MM.1S (cell line): ENCODE results near the gene SKOR1.
A peak's percentile ranks its signal among the peaks of the same experiment; 100 is the strongest.

Experiments used
- DNase-seq: peaks from one replicate; pipeline ENCODE4 v3.0.0-alpha.2; 2015
- H2AFZ ChIP-seq: fragments of 300-600 bp; sonication (generic); 2 replicates; pipeline ENCODE4 v1.6.0; 2016; ENCODE audit warnings: antibody characterized with exemption, low read length
- H3F3A ChIP-seq: fragments of 300-600 bp; sonication (generic); 2 replicates; pipeline ENCODE4 v1.6.1; 2016; ENCODE audit warnings: mild to moderate bottlenecking, antibody characterized with exemption, low read length, moderate library complexity, mixed read lengths; ENCODE audit not compliant: insufficient read depth
- H3K27ac ChIP-seq: fragments of 300-600 bp; sonication (generic); 2 replicates; pipeline ENCODE4 v1.5.1; 2016; ENCODE audit warnings: mild to moderate bottlenecking, low read length
- H3K27me3 ChIP-seq: fragments of 300-600 bp; sonication (generic); replicated peaks from 2 replicates; pipeline ENCODE4 v1.6.0; 2016; ENCODE audit warnings: low read length; ENCODE audit not compliant: insufficient read depth
- H3K36me3 ChIP-seq: fragments of 300-600 bp; sonication (generic); replicated peaks from 2 replicates; pipeline ENCODE4 v1.6.1; 2016; ENCODE audit warnings: mild to moderate bottlenecking, low read length, mixed read lengths; ENCODE audit not compliant: insufficient read depth
- H3K4me1 ChIP-seq: fragments of 300-600 bp; sonication (generic); 2 replicates; pipeline ENCODE4 v1.6.1; 2016; ENCODE audit warnings: low read length, mixed read lengths
- H3K4me2 ChIP-seq: fragments of 300-600 bp; sonication (generic); 2 replicates; pipeline ENCODE4 v1.6.0; 2016; ENCODE audit warnings: low read depth, low read length
- H3K4me3 ChIP-seq: fragments of 300-600 bp; sonication (generic); 2 replicates; pipeline ENCODE4 v1.5.1; 2016; ENCODE audit warnings: low read length, mixed read lengths
- H3K79me2 ChIP-seq: fragments of 300-600 bp; sonication (generic); 2 replicates; pipeline ENCODE4 v1.6.1; 2016; ENCODE audit warnings: mixed run types, low read length, mixed read lengths
- H3K9ac ChIP-seq: fragments of 300-600 bp; sonication (generic); 2 replicates; pipeline ENCODE4 v1.6.1; 2016; ENCODE audit warnings: low read length, mixed read lengths
- H3K9me2 ChIP-seq: fragments of 300-600 bp; sonication (generic); replicated peaks from 2 replicates; pipeline ENCODE4 v1.6.1; 2016; ENCODE audit warnings: mild to moderate bottlenecking, low read length, mixed read lengths; ENCODE audit not compliant: insufficient read depth
- H3K9me3 ChIP-seq: fragments of 300-600 bp; sonication (generic); replicated peaks from 2 replicates; pipeline ENCODE4 v1.6.1; 2016; ENCODE audit warnings: mild to moderate bottlenecking, low read length, mixed read lengths; ENCODE audit not compliant: insufficient read depth
- H4K20me1 ChIP-seq: fragments of 300-600 bp; sonication (generic); 2 replicates; pipeline ENCODE4 v1.6.1; 2016; ENCODE audit warnings: mild to moderate bottlenecking, low read length, moderate library complexity, mixed read lengths; ENCODE audit not compliant: insufficient read depth
- EZH2 ChIP-seq: fragments of 300-600 bp; sonication (generic); optimal IDR thresholded peaks from 2 replicates; pipeline ENCODE3; 2017; ENCODE audit warnings: low read depth, mild to moderate bottlenecking, antibody characterized with exemption, low read length, mixed read lengths
- EZH2phosphoT487 ChIP-seq: fragments of 300-600 bp; sonication (generic); IDR thresholded peaks from 2 replicates; pipeline ENCODE4 v1.6.1; 2018; ENCODE audit warnings: antibody characterized with exemption, low read length
- TF ChIP-seq, protein P1 (sequence below): fragments of 300-600 bp; sonication (generic); IDR thresholded peaks from 2 replicates; pipeline ENCODE4 v1.5.1; 2016; ENCODE audit warnings: antibody characterized with exemption, low read length, mixed read lengths

SKOR1 gene

DNA sequence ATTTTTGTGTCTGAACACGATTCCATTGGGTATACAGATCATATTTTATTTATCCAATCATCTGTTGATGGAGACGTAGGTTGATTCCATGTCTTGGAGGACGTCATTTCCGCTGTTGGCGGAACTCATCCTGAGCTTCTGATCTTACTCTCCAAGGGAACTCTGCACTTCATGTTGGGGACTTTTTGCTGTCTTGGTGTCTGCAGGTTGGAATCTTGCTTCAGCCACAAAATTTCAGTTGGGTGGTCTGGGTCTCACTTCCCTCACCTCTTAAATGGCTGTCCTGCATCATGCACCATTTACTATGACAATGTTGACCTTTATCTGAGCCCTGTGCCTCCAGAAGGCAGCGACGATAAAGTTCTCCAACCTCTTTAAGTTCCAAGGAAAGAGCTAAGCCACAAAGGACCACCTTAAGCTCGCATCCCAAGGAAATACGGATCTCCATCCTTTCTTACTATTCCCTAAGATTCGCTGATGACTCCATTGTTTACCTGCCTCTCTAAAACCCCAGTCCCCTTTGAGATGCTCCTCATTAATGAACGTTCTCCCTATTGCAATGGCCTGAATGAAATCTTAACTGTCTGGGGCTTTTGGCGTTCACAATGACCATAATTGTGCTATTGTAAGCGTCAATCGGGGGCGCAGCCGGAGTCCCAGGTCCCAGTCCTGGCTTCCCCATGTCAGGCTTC is 37.6 kb downstream of the SKOR1 start:
- H3K36me3 ChIP-seq: no peaks in the 10 kb centered on the region
- TF ChIP-seq EZH2phosphoT487 (no peak), EZH2 (no peak)
- TF ChIP-seq, protein P1, sequence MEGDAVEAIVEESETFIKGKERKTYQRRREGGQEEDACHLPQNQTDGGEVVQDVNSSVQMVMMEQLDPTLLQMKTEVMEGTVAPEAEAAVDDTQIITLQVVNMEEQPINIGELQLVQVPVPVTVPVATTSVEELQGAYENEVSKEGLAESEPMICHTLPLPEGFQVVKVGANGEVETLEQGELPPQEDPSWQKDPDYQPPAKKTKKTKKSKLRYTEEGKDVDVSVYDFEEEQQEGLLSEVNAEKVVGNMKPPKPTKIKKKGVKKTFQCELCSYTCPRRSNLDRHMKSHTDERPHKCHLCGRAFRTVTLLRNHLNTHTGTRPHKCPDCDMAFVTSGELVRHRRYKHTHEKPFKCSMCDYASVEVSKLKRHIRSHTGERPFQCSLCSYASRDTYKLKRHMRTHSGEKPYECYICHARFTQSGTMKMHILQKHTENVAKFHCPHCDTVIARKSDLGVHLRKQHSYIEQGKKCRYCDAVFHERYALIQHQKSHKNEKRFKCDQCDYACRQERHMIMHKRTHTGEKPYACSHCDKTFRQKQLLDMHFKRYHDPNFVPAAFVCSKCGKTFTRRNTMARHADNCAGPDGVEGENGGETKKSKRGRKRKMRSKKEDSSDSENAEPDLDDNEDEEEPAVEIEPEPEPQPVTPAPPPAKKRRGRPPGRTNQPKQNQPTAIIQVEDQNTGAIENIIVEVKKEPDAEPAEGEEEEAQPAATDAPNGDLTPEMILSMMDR: no peak
- peak overlapping the region; percentile 70; the same call in 1 of the 2 replicates for H3K4me3 ChIP-seq
- H3K4me2 ChIP-seq: peak overlapping the region; percentile 90; the same call in 1 of the 2 replicates
- no peaks in the 10 kb centered on the region for H3K4me1 ChIP-seq
- H3K27ac ChIP-seq: no peak overlapping the region
- H3K9me2 ChIP-seq: no peaks in the 10 kb centered on the region
- no peaks in the 10 kb centered on the region for H3F3A ChIP-seq
- no peaks in the 10 kb centered on the region for H3K79me2 ChIP-seq
- no peak for DNase-seq
- peak overlapping the region; percentile 96 for H2AFZ ChIP-seq
- H4K20me1 ChIP-seq: no peaks in the 10 kb centered on the region
- H3K9ac ChIP-seq: no peak overlapping the region; the same call in 1 of the 2 replicates
- no peaks in the 10 kb centered on the region for H3K27me3 ChIP-seq
- no peaks in the 10 kb centered on the region for H3K9me3 ChIP-seq

GRCh38 chr15:67863442-67863987 is 38.2 kb downstream of the SKOR1 start:
- Histone ChIP-seq H3K27me3 (no peaks in the 10 kb centered on the region), H3K36me3 (no peaks in the 10 kb centered on the region), H3K27ac (no peak overlapping the region), H2AFZ (peak overlapping the region; percentile 96), H4K20me1 (no peaks in the 10 kb centered on the region), H3K4me3 (peak overlapping the region; percentile 70), H3K9me3 (no peaks in the 10 kb centered on the region), H3K9ac (peak overlapping the region; percentile 50; the same call in 1 of the 2 replicates), H3K9me2 (no peaks in the 10 kb centered on the region), H3F3A (no peaks in the 10 kb centered on the region), H3K79me2 (no peaks in the 10 kb centered on the region), H3K4me2 (peak overlapping the region; percentile 90), H3K4me1 (no peaks in the 10 kb centered on the region)
- peak; percentile 72 for DNase-seq
- TF ChIP-seq EZH2phosphoT487 (no peak), EZH2 (no peak)
- TF ChIP-seq, protein P1: peak; percentile 87

DNA sequence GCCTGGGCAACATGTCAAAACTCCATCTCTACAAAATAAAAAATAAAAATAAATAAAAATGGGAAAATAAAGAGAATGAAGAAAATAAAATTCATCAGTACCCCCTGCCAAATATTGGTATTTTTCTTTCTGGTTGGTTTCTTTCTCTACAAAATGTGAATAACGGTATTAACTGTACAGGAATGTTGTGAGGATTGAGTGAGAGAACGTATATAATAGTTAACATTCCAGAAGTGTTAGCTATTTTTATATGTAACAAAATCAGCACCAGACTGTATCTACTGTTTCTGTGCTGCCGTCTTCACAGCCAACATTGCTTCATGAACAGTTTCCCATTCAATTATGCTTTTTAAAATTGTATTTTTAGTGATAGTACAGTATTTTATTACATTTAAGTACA is 40.0 kb downstream of the SKOR1 start:
- no peak for DNase-seq
- Histone ChIP-seq H4K20me1 (no peaks in the 10 kb centered on the region), H3K27me3 (no peaks in the 10 kb centered on the region), H3K9me3 (no peaks in the 10 kb centered on the region), H3K4me1 (no peaks in the 10 kb centered on the region), H3K9ac (no peak overlapping the region), H3K27ac (no peak overlapping the region), H3K4me3 (no peak overlapping the region), H3K4me2 (no peak overlapping the region), H3K9me2 (no peaks in the 10 kb centered on the region), H2AFZ (no peak overlapping the region), H3F3A (no peaks in the 10 kb centered on the region), H3K36me3 (no peaks in the 10 kb centered on the region), H3K79me2 (no peaks in the 10 kb centered on the region)
- no peak for TF ChIP-seq EZH2

DNA sequence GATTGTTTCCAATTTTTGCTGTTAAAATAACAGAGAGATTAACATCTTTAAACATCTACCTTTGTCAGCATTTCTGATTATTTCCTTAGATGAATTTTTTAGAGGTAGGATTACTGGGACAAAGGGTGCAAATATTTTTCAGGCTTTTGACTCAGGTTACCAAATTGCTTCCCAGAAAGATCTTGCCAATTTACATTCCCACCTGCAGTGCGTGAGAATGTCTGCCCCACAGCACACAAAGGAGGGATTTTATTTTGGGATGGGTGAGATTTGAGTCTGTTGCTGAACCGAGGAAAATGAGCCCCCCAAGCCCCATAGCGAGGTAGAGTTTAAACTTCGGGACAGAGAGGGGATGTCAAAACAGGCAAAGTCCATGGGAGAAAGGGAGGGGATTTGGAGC is 40.5 kb downstream of the SKOR1 start:
- H3F3A ChIP-seq: no peaks in the 10 kb centered on the region
- H3K4me1 ChIP-seq: no peaks in the 10 kb centered on the region
- no peaks in the 10 kb centered on the region for H4K20me1 ChIP-seq
- no peak overlapping the region for H2AFZ ChIP-seq
- no peaks in the 10 kb centered on the region for H3K9me3 ChIP-seq
- no peaks in the 10 kb centered on the region for H3K79me2 ChIP-seq
- no peak overlapping the region for H3K27ac ChIP-seq
- H3K9me2 ChIP-seq: no peaks in the 10 kb centered on the region
- no peaks in the 10 kb centered on the region for H3K36me3 ChIP-seq
- no peak for DNase-seq
- no peaks in the 10 kb centered on the region for H3K27me3 ChIP-seq
- H3K4me3 ChIP-seq: no peak overlapping the region
- H3K4me2 ChIP-seq: no peak overlapping the region
- TF ChIP-seq EZH2: no peak
- no peak for TF ChIP-seq EZH2phosphoT487
- TF ChIP-seq, protein P1: no peak
- no peak overlapping the region for H3K9ac ChIP-seq
